Fibroblast of skin of scalp (primary cell): ENCODE measurements around the gene TEKT4.
"Not testable (repeated sequence)": the region's sequence is repeated elsewhere in the genome, so short reads cannot be mapped to it uniquely, and the experiment has no call there.

Experiments used
- DNase-seq: peaks from one replicate; pipeline ENCODE4 v3.0.0-alpha.2; 2013

Gene TEKT4

DNA sequence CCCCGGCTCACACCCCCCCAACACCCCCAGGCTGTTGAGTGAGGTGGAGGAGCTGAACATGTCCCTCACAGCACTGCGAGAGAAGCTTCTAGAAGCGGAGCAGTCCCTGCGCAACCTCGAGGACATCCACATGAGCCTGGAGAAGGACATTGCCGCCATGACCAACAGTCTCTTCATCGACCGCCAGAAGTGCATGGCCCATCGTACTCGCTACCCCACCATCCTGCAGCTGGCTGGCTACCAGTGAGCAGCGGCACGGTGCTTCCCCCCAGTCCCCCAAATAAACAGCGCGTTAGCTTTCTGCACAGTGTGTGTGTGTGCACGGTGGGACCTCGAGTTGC lies 5.3 kb downstream of the TEKT4 start:
- DNase-seq, result no peak

DNA sequence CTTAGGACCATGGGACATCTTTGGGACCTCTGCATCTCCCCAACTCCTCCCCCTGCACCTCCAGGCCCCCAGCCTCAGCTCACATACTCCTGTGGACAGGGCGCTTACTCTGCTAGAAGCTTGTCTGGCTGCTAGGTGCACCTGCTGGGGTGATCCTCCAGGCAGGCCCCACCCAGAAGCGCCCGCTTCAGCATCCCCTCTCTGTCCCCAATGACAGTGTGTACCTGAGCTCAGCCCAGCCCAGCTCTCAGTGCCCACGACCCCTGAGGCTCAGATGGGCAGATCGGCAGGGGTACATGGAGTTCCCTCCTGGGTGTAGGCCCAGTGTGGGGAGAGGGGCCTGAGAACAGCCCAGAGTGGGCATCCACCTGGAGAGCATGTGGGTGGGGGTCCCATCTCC lies 5.9 kb downstream of the TEKT4 start:
- DNase-seq, result no peak

GRCh38 chr2:94878575-94878974 lies 7.3 kb downstream of the TEKT4 start:
- not testable (repeated sequence) for DNase-seq

DNA sequence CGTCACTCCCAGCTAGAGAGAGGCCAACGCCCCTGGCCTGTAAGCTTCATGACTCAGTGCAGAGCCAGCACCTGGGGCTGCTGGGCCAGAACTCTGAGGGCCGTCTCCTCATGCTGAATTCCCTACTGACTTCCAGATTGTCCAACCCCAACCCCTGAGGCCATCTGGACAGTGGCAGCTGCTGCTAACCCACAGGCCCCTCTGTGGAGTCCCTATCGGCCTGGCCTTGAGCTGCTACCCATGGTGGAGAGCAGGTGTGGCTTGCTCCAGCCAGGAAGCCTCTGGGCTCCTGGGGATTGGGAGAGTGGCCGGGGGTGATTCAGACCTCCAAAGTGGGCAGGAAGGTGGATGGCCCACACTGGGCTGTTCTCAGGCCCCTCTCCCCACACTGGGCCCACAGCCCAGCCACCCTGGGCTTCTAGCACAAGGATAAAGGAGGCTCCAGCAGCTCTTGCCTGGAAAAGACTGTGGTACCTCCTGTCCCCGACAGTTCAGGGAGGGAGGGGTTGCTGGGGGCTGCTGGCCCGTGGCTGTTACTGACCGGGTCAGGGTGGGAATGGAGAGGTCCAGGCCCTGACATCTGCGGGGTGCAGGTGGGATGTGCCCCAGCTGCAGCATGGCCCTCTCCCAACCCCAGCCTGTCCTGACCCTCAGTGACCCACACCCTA lies 8.2 kb downstream of the TEKT4 start:
- DNase-seq, result no peak

DNA sequence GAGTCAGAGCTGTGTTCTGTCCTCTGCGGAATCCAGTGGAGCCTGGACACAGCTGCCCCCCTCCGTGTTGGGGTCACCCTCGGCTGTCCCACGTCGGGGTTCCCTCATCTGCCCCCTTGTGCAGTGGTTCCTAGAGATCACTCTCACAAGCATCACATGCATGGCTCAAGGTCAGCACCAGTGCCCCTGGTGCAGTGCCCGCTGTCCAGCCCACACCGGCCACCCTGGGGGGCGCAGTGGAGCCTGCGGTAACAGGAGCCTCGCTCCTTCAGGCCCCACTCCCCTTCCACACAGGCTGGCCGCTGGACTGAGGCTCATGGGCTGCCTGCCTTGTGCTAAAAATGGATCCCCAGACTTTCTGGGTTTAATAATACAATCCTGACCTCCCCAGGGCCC lies 8.8 kb downstream of the TEKT4 start:
- no peak for DNase-seq

DNA sequence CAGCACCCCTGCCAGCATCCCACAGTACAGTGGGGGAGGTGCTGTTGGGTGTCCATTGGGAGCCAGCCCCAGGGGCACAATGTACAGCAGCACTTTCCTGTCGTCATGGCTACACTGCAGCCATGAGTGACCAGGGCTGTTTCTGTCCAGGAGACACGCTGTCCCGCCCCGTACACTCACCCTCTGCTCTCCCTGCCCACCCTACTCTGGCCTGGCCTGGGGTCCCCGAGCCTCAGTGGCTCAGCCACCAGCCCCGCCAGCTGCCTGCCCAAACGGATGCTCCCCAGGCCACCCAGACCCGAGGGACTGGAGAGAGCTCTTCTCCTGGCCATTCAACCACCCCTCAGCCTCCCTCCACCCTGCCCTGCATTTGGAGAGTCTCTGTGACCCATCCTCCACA lies 9.3 kb downstream of the TEKT4 start:
- DNase-seq, result no peak

DNA sequence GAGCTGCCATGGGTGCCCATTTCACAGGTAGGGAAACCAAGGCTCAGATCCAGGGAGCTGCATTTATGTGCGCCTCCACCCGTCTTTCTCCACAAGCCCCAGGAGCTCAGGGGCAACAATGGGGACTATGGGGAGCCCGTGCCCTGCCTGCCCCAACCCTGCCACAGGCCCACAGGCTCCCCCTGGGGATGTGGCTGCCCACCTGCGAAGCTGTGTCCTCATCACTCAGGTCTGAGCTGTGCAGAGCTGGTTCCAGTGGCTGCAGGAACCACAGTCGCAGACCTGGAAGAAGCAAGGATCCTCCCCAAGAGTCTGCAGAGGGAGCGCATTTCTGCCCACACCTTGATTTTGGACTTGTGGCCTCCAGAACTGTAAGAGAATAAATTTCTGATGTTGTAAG lies 9.8 kb downstream of the TEKT4 start:
- no peak for DNase-seq

DNA sequence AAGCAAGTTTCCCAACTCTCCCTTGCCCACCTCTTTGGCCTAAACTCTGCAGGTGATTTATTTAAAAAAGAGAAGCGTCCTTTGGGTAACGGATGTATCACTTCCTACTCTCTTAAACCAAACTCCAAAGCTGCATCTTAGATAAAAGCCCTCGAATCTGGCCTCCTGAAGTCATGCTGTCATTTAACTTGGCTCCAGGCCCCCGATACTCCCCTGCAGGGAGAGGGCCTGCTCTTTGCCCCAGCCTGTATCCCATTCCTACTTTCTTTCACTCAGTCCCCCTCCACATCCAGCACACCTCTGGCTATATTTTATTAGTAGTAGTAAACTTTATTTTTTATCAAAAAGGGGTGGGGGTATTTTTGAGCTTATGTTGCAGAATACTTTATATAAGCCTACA lies 19.0 kb downstream of the TEKT4 start:
- no peak for DNase-seq

GRCh38 chr2:94895273-94895672 lies 24.0 kb downstream of the TEKT4 start:
- not testable (repeated sequence) for DNase-seq

- not testable (repeated sequence) for DNase-seq
Observed at GRCh38 chr2:94906976-94907375, 35.7 kb downstream of the TEKT4 start.

DNA sequence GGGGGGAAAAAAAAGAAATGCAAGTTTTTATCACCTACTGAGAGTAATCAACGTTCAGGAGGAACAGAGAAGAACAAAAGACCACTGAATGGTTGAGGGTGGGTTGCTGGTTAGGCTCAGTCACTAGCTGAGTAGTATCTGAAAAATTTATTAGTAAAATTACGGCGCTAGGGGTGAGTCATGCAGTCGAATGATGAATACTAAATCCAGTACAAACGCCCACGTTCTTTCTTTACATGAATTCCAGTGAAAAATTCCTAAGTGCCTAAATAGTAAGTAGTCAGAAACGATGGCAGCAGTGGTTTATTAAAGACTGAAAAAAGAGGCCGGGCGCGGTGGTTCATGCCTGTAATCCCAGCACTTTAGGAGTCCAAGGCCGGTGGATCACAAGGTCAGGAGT lies 52.0 kb downstream of the TEKT4 start:
- no peak for DNase-seq

DNA sequence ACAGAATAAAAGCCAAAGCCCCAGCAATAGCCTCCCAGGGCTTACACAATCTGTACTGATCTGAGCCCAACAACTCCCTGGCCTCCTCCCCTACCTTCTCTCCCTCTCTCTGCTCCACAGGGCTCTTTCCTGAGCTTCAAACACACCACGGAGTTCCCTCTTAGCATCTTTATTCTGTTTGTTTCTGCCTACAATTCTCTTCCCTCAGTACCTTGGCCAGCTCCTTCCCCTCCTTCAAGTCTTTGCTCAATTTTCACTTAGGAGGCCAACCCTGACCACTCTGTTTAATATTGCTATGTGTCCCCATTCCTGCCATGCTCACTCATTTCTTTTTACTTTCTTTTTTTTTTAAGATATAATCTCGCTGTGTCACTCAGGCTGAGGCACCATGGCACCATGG lies 53.8 kb downstream of the TEKT4 start:
- not testable (repeated sequence) for DNase-seq
